Hair follicle dermal papilla cell (primary cell): Measurements from ENCODE around the gene HUWE1. TPM values are rescaled to one million over a fixed set of nuclear protein-coding genes. Genes with fewer than 3 reads are reported as not detected.
A peak's percentile ranks its signal among the peaks of the same experiment; 100 is the strongest.

Experiments
- small RNA-seq: library from RNA; depleted of rRNA; stranded (forward); fragments of <200 nt; gene quantifications from one replicate; pipeline ENCODE3, GENCODE V24; 2012
- total RNA-seq: library from RNA; depleted of rRNA; stranded (reverse); fragments of >200 nt; gene quantifications from 2 replicates; pipeline ENCODE4 v1.2.3, GENCODE V29; 2012

HUWE1 gene
- 160 and 188 TPM in 2 replicates for total RNA-seq

GRCh38 chrX:53686151-53686885, at the start of gene HUWE1:
HUWE1 (minus strand) TSS chrX:53686719; CDS start chrX:53654107, 32,612 bp downstream.

Small RNA genes within 50 kb of the gene (small RNA-seq; reads per million reads assigned to genes)
- 135 reads per million, percentile 98 among the genes with 10 or more reads in this experiment for gene MIR98
- 94.4 reads per million, percentile 98 among the genes with 10 or more reads in this experiment for gene MIRLET7F2
